SH-SY5Y (cell line): Measurements from ENCODE around the gene ABCD1.

Experiments used
- GATA2 ChIP-seq: IDR thresholded peaks from 2 replicates; pipeline ENCODE4 v1.6.1; 2011; ENCODE audit warnings: mild to moderate bottlenecking, low read depth, low read length
- GATA3 ChIP-seq: IDR thresholded peaks from 2 replicates; pipeline ENCODE4 v1.6.1; 2011; ENCODE audit warnings: low read depth, mild to moderate bottlenecking, low read length, moderate library complexity

ABCD1 gene

GRCh38 chrX:153767674-153768055 lies 43.0 kb downstream of the ABCD1 start:
- TF ChIP-seq GATA3: no peak
- no peak for TF ChIP-seq GATA2

- TF ChIP-seq GATA2: no peak
- TF ChIP-seq GATA3: no peak
Observed at GRCh38 chrX:153768311-153769157, 43.9 kb downstream of the ABCD1 start.

DNA sequence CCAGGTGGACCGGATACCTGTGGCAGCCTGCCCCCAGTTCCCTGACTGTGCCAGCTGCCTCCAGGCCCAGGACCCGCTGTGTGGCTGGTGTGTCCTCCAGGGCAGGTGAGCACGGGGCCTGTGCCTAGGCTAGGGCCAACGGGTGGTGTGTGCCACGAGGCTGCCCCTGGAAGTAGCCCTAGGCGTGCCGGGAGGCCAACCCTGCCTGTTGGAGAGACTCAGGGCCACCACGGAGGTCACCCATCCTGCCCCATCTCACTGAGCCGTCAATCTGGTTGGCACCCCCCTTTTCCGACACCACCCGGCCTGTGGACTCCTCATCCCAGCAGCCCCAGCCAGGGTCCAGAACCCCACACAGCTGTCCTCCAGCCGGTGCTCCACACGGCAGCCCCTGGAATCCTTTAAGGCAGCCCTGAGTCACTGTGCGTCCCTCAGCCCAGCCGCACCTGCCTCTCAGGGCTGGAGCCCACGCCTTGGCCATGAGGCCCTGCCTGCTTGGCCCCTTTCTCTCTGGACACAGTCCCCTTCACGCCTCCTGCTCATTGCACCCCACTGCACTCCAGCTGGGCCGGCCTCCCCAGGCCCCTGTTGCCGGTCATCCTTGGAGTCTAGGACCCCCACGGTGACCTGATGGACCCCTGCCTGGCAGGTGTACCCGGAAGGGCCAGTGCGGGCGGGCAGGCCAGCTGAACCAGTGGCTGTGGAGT lies 44.7 kb downstream of the ABCD1 start:
- no peak for TF ChIP-seq GATA3
- no peak for TF ChIP-seq GATA2

GRCh38 chrX:153769865-153770600 lies 45.4 kb downstream of the ABCD1 start:
- TF ChIP-seq GATA2: no peak

- no peak for TF ChIP-seq GATA3
- no peak for TF ChIP-seq GATA2
Observed at GRCh38 chrX:153770601-153771414, 46.2 kb downstream of the ABCD1 start.

DNA sequence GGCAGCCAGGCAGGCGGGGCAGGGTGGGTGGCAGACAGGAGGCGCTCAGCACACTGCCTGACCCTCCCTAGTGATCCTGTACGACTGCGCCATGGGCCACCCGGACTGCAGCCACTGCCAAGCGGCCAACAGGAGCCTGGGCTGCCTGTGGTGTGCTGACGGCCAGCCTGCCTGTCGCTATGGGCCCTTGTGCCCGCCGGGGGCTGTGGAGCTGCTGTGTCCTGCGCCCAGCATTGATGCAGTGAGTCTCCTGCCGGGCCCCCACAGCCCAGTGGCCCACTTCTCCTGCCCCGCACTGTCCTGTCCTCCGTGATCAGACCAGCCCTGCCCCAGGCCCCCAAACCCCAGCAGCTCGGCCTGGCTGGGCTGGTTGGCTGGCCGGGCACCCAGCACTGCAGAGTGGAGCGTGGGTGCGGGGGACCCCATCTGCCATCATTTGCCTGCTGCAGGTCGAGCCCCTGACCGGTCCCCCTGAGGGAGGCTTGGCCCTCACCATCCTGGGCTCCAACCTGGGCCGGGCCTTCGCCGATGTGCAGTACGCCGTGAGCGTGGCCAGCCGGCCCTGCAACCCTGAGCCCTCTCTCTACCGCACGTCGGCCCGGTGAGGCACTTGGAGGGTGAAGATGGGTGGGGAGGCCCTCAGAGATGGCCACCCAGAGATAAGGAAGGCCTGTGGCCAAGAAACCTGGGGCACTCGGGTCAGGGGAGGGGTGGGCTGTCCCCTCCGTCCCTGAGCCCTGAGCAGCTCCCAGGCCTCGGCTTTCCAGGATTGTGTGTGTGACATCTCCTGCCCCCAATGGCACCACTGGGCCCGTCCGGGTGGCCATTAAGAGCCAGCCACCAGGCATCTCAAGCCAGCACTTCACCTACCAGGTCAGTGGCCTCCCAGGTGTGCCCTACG lies 47.0 kb downstream of the ABCD1 start:
- TF ChIP-seq GATA3 (no peak), GATA2 (no peak)

DNA sequence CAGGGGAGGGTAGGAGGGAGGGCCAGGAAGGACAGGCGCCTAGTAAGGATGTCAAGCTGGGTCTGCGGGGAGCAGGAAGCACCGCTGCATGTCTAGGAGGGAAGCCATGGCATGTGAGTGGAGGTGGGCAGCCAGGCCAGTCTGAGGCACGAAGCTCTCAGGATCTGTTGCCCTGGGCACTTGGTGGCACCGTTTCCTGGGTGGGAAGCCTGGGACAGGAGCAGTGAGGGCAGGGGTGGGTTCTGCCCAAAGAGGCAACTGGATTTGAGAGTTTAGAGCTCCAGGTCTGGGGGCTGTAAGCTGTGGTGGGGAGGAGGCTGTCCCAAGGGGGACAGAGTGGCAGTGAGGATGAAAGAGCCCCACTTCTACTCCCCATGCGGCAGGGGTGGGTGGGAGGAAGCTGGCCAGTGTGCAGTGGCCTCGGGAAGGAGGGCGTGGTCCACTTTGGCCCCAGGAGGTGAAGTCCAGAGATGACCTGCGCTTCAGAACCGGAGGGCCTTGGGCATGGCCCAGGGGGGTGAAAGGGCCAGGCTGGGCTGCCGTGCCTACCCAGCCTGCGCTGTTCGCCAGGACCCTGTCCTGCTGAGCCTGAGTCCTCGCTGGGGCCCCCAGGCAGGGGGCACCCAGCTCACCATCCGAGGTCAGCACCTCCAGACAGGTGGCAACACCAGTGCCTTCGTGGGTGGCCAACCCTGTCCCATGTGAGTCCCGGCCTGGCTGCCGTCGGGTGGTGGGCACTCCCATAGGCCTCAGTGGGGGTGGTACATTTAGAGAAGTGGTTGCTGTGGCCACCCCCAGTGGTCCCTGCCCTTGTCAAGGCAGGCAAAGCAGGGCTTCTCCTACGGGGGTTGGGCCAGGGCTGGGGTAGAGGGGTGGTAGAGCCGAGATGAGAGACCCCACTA lies 47.9 kb downstream of the ABCD1 start:
- TF ChIP-seq GATA2 (no peak), GATA3 (no peak)

- TF ChIP-seq GATA2: no peak
- no peak for TF ChIP-seq GATA3
Observed at GRCh38 chrX:153773218-153773611, 48.6 kb downstream of the ABCD1 start.

DNA sequence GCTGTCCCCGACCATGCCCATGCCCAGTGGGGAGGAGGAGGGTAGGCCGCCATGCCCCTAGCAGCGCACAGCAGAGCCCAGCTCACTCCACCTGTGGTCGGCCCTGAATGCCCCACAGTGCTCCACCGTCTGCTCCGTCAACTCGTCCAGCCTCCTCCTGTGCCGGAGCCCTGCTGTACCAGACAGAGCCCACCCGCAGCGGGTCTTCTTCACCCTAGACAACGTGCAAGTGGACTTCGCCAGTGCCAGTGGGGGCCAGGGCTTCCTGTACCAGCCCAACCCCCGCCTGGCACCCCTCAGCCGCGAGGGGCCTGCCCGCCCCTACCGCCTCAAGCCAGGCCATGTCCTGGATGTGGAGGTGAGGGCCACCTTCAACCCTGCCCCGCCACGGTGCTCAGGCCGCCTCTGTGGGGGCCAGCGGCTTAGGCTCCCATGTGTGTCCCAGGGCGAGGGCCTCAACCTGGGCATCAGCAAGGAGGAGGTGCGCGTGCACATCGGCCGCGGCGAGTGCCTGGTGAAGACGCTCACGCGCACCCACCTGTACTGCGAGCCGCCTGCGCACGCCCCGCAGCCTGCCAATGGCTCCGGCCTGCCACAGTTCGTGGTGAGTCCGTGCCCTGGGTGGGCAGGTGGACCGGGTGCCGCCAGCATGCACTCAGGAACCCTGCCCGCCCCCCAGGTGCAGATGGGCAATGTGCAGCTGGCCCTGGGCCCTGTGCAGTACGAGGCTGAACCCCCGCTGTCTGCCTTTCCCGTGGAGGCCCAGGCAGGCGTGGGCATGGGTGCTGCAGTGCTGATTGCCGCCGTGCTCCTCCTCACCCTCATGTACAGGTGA lies 49.3 kb downstream of the ABCD1 start:
- TF ChIP-seq GATA2 (no peak), GATA3 (no peak)

- TF ChIP-seq GATA2 (no peak), GATA3 (no peak)
Observed at GRCh38 chrX:153774576-153775292, 50.1 kb downstream of the ABCD1 start.
